SW 1271 (cell line): ENCODE results near the gene AKAP13.

Experiments used
- DNase-seq, 2 experiments: peaks; one replicate each; lab custom pipeline; 2025; lab: John Stamatoyannopoulos, UW

The AKAP13 gene

DNA sequence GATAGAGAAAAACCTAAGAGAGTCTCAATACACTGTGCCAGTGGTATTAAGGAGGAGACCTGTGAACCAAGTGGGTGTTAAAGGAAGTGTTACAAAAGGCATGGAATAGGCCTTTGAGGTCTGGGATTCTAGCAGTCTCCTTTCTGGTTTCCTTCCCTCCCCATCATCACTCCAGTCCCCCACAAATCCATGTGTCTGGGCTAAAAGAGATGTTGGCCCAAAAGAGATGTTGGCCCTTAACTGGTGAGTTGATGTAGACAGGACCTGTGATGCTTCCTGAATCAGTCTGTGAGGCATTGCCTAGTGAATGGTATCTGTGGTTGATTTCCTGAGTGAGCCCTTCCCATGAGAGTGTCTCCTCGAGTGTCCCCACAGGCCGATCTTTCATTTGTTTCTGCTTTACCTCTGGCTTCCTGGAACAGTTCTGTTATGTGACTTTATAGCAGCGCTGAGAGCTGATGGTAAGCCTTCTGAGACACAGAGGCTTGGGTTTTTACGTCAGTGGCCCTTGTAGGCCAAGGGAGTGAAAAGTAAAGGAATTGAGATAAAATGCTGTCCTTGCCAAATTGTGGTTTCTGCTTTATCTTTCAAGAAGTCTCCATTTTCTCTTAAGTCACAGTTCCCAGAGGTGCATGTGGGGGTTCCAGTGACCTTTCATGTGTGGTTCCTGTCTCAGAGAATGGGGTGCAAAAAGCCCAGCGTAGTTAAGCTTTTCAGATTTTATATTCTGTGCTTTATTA lies 326.5 kb downstream of the AKAP13 start:
- DNase-seq, result no peak

DNA sequence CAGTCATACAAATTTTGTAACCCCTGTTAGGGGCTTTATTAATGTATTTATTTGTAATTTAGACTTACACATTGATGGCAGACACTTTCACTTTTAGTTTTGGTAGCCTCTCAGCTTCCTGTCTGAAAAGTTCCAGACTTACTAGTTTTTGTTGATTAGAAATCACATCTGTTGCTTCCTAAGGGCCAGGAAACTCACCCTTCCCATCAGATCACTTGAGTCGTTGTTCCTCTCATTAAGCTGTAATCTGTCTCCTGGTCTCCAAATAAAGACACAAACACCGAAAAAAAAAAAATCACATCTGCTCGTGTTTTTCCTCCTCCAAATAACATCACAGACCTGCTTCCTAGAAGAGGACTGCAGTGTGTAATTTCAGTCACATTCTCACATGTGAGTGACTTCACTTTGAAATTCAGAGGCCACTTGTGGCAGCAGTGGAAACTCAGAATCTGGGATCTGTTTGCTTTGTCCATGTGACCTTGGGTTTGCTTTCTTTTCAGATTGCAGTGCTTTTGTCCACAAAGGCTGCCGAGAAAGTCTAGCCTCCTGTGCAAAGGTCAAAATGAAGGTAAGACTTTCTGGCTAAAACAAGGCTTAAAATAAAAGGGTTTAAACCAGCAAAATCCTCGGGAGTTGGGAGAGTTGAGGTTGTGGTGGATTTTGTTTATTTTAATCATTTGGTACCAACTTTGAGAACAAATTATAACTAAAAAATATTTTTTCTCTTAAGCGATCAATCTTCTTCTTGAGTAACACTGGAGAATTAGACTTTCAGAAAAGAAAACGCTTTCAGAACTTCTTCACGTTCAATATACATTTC lies 327.3 kb downstream of the AKAP13 start:
- DNase-seq, result peak in 1 of 2 experiments; percentile 22

DNA sequence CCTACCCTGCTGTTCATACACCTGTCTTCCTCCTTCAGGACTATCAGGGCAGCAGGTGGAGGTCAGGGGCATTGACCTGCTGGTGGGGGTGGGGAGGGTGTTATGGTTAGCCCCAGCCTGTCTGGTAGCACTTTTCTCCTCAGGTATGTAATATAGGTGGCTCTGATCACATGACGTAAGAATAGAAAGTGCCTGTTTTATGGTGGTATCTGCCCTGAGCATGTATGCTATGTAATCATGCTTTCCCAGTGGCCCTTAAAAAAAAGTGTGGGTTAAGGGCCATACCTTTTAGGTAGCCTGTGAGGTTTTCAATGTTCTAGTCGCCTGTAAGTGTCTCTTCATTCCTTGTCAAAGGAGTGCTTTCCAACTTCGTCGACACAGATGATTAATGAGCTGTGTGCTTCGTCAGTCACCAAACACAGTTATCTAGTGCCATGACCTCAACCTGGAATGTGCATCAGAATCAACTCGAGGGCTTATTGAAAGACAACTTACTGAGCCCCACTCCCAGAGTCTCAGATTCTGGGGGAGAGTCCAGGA lies 328.1 kb downstream of the AKAP13 start:
- no peak for DNase-seq

DNA sequence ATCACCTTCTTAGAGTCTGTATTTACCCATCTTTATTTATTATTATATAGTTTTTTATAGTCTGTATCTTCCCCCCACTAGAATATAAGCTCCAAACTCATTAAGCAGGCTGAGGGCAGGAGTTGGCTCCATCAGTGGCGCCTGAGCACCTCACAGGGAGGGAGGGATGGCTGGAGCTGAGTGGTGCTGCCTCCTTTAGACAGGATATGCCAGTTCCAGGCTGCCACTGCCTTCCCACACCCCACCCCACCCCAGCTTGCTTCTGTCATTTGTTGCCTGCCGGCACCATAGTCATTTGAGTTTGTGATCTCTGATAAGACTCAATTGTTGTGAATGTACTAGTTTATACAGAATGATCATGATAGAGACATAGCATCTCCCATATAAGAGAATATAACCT lies 328.8 kb downstream of the AKAP13 start:
- DNase-seq, result no peak

DNA sequence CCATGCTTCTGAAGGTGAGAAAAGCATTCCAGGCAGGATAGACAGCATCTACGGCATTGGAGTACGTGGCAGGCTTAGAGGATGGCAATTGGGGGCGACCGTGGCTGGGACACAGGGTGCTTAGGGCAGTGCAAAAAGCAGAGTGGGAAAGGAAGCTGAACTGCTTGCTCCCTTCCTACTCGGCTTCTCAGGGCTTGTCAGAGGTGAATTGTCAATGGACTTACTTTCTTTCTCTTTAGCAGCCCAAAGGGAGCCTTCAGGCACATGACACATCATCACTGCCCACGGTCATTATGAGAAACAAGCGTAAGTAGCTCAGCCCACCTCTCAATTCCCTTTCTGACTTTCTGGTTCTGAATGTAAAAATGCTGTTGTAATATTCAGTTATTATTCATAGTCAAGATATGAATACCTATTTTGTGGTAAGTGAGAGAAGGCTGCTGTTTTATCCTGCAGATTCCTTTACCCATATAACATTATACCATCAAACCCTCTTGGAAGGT lies 330.0 kb downstream of the AKAP13 start:
- DNase-seq, result no peak

DNA sequence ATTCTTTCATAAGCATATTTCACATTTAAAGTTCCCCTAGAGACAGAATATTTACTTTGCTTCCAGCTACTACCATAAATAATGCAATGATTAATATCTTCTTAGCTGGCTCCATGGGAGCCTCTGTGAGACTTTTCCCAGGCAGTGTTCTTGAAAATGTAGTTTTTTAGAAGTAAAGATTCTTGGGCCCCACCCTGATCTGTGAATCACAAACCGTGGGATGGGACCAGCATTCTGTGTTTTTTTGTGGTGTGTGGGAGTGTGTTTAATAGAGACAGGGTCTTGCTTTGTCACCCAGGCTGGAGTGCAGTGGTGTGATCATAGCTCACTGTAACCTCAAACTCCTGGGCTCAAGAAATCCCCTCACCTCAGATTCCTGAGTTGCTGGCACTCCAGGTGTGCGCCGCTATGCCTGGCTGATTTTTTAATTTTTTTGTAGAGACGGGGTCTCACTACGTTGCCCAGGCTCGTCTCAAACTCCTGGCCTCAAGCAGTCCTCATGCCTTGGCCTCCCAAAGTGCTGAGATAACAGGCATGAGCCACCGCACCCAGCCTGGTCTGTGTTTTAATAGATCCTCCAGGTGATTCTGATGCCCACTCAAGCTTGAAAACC lies 331.3 kb downstream of the AKAP13 start:
- DNase-seq, result no peak

DNA sequence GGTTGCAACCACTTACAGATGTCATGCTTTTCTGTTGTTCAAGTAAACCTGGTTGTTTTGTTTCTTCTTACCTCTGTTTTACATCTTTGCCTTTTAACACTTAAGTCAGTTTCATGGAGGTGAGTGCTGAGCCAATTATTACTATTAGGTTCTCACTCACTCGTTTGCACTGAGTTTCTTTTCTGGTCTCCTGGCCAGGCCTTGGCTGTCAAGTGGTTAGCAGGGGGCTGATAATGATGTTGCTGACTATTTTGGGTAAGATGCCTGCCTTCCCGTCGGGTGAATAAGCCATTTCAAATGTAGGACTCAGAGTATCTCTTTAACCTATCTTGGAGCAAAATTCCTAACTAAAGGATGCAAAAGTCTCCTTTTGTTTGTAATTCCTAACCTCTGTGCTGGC lies 335.9 kb downstream of the AKAP13 start:
- DNase-seq, result no peak

DNA sequence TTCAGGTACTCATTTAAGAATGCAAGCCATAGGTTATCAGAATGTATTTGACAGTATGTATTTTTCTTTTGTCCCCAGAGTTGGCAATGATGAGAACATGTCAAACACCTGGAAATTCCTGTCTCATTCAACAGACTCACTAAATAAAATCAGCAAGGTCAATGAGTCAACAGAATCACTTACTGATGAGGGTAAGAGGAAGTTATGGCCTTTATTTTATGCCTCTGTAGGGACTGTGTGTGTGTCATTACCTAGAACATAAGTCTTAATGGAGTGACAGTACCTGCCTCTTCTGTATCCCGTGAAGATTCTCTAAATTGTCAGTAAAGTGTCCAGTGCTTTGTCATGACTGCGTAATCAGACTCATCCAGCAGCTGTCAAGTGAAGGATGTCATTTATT lies 336.8 kb downstream of the AKAP13 start:
- no peak for DNase-seq

DNA sequence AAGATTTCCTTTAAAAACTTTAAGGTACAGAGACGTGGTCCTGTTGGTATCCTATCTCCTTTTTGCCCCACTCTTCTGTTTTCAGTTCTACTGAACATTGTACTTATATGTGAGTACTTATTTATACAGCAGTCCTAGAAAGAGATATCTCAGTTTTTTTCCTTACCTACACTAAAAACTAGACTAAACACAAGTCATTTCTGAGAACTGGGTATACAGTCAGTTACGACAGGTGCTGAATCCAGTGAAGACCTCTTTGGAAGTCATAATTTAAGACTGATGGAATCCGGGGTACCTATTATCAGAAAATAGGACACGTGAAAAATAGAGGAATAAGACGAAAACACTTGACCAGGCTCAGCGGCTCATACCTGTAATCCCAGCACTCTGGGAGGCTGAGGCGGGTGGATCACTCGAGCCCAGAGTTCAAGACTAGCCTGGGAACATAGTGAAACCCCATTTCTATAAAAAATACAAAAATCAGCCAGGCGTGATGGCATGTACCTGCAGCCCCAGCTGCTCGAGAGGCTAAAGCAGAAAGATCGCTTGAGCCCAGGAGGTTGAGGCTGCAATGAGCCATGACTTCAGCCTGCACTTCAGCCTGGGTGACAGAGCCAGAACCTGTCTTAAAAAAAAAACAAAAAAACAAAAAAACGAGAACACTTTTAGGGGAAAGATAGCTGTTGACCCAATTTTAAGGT lies 338.0 kb downstream of the AKAP13 start:
- no peak for DNase-seq

DNA sequence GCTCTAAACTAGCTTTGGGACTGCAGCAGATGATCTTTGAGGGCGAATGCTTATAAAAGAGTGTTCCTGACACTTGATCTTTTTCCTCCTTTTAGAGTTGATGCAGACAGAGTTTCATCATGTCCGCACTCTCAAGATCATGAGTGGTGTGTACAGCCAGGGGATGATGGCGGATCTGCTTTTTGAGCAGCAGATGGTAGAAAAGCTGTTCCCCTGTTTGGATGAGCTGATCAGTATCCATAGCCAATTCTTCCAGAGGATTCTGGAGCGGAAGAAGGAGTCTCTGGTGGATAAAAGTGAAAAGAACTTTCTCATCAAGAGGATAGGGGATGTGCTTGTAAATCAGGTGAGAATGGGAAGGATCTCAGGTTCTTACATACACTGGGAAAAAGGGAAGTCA lies 338.6 kb downstream of the AKAP13 start:
- no peak for DNase-seq

DNA sequence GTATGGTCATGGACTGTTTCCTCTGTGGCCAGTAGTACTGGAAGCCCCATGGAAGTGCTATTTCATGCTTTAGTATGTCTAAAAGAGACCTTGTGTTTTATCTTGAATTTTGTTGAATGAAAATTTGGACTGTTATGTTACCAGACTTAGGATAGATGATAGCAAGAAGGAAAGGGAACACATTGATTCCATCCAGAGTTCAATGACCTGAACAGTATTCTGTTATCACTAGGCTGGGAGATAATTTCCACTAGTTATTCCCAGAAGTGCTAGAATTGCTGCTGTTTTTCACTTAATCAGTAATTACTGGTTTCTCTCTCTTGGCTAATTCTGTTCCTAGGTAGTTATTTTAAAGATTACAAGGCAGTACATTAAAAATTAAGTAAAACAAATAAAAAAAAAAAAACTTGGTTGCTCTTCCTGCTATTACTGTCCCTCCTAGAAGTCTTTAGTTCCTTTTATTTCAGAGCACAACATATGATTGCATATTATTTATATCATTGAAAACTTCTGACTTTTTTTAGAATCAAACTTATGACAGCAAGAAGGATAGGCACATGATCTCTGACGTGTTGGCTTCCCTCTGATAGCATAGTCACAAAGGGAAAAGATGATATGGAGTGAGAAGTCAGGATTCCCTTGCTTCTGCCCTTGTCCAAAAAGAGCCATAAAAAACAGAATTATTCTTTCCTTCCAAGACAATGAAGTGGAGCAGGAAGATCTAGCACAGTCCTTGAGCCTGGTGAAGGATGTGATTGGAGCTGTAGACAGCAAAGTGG lies 342.2 kb downstream of the AKAP13 start:
- DNase-seq, result no peak

DNA sequence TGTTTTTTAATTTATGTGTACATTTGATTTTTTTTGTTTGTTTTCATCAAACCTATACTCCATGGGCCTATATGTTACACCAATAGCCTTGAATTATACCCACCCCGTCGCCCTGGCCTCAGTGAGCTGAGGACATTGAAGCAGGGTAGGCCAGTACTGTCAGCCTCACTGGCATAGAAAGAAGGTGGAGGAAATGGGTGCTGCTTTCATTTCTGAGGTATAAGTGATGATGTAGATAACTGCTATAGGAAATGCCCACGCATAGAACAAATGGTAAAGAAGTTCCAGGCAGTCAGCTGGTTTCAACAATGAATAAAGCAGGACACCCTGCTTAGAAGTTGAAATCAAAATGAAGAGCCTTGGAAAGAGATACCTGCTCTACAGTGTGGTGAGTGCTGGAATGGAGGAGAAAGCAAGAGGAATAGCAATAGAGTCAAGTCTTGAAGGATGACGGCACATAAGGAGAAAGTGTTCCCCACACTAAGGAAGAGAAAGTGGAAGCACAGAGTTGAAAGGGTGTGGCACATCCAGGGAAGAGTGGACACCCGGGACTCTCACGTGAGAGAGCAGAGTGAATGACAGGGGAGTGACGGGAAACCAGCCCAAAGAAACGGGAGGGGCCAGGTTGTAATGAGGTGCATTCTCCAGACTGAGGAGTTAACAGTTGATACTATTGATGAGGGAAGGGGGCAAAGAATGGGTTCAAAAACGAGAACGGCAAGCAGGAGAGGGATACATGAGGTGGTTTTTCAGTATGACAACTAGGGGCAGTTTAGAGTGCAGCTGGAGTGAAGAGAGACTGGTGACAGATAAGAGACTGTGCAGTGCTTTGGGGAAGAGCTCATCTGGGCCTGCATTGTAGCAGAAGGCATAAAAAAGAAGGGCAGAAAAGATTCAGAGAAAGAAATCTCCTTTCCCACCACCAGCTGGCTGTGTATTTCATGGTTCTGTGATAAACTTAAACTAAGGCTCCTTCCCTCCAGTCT lies 343.9 kb downstream of the AKAP13 start:
- DNase-seq, result no peak

DNA sequence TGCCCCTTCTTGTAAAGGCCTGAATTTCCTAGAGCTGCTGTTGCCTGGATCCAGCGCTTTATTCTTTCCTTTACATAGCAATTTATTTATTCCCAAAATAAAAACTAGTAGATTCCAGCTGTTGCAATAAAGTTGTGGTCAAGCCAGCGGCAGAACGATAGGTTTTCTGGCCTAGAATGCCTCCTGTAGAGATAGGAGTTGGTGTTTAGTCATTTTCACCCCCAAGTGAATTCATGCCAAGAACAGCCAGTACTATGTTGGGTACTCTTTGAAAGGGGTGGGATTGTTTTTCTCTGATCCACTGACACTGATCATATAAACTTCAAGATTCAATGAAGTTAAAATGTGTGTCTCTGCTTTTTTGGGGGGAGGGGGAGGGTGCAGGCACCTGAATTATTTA lies 344.6 kb downstream of the AKAP13 start:
- no peak for DNase-seq

DNA sequence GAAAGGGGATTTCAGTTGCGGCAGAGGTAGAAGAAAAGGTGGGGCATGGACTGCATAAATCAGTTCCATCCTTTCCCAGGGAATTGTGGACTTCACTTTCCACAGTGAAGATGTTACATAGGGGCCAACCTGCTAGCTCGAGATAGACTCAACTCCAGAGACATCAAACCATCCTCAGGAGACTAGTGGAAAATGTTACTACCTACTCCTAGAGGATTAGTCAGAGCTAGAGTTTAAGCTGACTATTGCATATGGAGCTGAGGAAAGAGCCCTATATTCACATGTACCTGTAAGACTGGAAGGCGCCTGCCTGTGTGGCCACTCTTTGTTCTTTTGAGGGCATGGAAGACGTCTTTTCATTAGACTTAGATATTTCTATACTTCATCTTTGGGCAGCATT lies 345.2 kb downstream of the AKAP13 start:
- no peak for DNase-seq

DNA sequence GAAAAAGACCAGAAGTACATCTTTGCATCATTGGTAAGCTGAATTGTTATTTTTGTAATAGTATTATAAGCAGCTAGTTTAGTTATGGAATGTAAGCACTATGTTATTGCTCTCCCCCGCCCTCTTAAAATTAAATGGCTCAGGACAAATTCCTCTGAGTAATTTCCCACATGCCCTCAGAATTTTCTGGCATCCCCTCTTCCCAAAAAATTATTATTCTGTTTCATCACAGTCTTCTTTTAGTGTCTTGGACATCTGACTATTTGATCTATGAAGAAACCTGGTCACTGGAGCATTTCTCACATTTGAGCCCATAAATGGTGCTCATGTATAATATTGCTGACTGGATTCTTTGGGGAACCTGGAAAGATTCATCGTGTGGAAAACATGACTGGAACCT lies 346.1 kb downstream of the AKAP13 start:
- DNase-seq, result no peak

DNA sequence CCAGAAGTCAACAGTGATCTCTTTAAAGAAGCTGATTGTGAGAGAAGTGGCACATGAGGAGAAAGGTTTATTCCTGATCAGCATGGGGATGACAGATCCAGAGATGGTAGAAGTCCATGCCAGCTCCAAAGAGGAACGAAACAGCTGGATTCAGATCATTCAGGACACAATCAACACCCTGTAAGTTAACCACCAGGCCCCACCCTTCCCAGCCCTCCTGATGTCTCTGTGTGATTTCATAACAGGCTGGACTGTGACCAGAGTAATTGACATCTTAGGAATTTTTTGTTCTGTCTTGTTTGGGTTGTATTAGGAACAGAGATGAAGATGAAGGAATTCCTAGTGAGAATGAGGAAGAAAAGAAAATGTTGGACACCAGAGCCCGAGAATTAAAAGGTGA lies 346.7 kb downstream of the AKAP13 start:
- no peak for DNase-seq

DNA sequence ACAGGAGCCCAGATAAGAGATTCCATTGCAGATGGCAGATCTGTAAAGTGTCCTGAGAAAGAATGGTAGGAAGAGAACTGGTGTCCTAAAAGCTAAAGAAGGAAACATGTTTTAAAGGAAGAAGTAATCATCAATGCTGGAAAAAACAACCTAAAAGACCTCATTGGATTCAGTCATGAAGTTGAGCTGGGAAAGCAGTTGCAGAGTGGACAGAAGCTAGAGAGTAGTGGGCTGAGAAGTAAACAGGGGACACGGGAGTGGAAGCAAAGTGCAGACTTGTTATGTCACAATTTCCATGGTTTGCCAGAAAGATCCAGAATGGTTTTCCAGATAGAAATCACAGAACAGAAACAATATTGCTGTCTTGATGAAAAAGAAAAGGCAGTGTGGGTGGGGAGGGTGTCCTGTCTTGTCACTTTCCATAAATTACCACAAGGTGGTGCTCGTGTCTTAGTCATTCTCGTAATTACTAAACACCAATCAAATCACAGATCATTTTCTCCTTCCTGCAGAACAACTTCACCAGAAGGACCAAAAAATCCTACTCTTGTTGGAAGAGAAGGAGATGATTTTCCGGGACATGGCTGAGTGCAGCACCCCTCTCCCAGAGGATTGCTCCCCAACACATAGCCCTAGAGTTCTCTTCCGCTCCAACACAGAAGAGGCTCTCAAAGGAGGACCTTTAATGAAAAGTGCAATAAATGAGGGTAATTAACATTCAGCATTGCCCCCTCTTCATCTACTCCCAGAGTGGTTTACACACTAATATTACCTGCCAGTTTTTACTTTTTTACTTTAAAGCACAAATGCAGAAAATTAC lies 349.8 kb downstream of the AKAP13 start:
- peak; percentile 23 to 82 for DNase-seq

DNA sequence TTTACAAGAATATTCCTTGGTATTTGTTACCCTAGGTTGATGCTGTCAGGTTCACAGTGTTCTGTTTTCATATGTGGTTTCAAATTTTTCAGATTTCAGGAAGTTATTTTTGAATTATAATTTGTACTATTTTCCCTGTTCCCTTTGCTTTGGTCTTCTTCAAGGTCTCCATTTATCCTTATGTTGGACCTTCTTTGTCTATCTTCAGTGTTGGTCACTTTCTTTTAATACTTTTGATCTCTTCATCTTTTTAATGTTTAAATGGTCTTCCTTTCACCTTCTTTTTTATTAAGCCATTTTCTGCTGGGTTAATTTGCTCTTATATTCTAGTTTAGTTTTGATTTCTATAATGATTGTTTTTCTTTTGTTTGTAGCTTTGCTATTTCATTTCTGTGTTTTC lies 353.0 kb downstream of the AKAP13 start:
- DNase-seq, result peak in 1 of 2 experiments; percentile 17

DNA sequence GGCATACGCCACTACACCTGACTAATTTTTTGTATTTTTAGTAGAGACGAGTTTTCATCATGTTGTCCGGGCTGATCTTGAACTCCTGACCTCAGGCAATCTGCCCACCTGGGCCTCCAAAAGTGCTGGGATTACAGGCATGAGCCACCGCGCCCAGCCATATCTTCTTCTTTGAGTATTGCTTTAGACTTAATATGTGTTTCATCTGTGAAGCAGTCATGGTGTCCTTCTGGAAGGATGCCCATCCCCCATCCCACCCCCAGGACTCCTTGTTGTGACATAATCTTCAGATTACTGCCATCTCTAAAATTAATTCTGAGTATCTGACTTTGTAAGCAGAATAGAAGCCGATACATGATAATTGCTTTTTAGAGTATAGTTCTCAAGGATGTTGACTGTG lies 356.7 kb downstream of the AKAP13 start:
- DNase-seq, result no peak
